Activated CD8-positive, alpha-beta memory T cell treated with anti-CD3 and anti-CD28 coated beads for 36 hours (primary cell): Measurements from ENCODE around the gene ZNF385B. TPM values are rescaled to one million over a fixed set of nuclear protein-coding genes. Genes with fewer than 3 reads are reported as not detected.

Experiments
- CTCF ChIA-PET: fragments of 350-600 bp; sonication (Branson Sonifier 250); formaldehyde crosslinking; loops from one replicate; lab custom pipeline; 2021; ENCODE audit warnings: antibody characterized with exemption; lab: Charles Lee
- POLR2A ChIA-PET: fragments of 350-600 bp; sonication (Branson Sonifier 250); formaldehyde crosslinking; loops from one replicate; lab custom pipeline; 2021; ENCODE audit warnings: antibody characterized with exemption; lab: Charles Lee
- total RNA-seq, 2 experiments: library from RNA; stranded (reverse); gene quantifications; one replicate each; pipeline ENCODE4 v1.2.3, GENCODE V29; 2021

ZNF385B gene
- total RNA-seq, 2 experiments from 2014 or later, result not detected

GRCh38 chr2:179539124-179539511, 322.3 kb downstream of the ZNF385B start:
- ChIA-PET POLR2A (no interaction called here), CTCF (no interaction called here)

DNA sequence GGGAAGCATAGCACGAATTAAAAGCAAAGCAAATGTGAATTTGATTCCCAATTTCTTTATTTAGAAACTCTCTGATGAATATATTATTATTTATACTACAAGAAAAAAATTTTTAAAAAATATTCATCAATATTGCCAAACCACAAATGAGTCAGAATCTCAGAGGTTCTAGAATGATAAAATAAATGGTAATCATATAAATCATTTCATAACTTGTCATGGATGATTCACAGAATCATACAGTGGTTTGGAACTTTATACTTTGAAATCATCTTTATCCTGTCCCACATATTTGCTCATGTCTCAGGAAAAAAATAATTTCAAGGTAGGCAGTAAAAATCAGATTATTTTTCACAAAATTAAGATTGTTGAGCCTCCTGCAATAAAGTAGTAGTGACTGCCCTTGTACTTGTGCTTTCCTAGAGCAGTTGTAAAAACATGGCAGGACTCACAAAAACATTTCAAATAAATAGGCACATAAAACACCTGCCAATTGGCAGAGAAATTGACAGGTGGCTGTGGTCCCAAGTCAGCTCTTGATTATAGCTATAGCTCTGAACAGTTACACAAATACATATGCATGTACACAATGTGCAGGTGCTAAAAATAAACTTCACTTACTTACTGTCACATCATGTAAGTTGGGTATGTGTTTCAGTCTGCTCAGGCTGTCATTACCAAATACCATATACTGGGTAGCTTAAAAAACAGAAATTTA, 322.8 kb downstream of the ZNF385B start:
- CTCF ChIA-PET, result no interaction called here
- POLR2A ChIA-PET, result no interaction called here

DNA sequence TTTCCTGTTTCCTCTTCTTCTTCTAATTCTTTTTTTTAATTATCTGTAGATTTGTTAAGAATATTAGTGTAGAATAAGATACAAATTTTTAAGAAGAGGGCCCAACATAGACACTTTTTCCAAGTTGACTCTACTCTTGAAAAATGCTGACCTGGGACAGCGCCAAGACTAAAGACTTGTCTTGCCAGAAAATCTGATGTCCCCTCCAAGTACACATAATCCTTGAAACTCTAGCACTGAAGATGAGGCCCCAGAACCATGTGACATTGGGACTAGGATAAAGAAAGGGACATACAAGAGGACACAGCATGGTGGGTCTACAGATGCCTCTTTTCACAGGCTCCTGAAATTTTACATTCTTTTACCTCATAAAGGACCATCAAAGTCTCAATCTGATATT, 325.2 kb downstream of the ZNF385B start:
- CTCF ChIA-PET, result no interaction called here
- POLR2A ChIA-PET, result no interaction called here

DNA sequence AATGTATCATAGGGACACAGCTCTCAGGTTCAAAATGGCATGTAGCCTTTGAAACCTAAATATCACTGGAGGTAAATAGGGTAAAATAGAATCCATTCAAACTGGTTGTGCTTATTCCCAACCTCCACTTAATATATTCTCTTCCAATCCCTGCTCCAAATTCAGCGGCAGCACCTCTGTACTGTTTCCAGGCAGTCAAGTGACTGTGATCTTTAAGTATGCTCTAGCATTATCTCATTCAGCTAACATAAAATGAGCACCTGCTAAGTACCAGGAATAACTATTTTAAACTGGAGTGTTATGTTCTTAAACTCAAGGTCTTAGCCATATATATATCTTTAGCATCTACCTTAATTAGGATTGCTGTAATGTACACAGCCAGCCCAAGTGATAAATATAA, 327.5 kb downstream of the ZNF385B start:
- ChIA-PET POLR2A (no interaction called here), CTCF (no interaction called here)

- POLR2A ChIA-PET, result no interaction called here
- CTCF ChIA-PET, result no interaction called here
Observed at GRCh38 chr2:179532863-179533278, 328.5 kb downstream of the ZNF385B start.

- CTCF ChIA-PET, result no interaction called here
- POLR2A ChIA-PET, result no interaction called here
Observed at GRCh38 chr2:179528576-179529069, 332.8 kb downstream of the ZNF385B start.

GRCh38 chr2:179525340-179525739, 336.1 kb downstream of the ZNF385B start:
- CTCF ChIA-PET, result no interaction called here
- POLR2A ChIA-PET, result no interaction called here

DNA sequence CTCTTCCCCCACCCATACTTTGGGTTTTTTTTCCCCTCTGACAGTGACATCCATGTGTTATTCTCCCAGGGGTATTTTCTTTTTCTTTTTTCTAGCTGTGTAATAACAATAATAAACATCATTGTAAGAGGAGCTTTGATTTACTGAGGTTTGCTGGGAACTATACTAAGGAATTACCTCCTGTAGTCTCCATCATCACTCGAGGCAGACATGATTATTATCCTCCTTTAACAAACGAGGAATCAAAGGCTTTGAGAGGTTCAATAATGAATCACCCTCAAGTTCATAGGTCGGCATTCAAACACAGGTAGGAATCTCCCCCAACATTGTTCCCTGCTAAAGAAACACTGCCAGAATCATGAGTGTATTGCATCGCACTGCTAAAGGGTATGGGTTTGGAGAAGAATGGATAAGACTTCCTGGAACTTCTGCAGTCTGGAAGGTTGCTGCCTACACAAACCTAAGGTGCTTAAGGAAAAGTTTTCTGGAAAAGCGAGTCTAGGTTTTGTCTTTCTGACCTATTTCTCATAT, 336.5 kb downstream of the ZNF385B start:
- ChIA-PET CTCF (no interaction called here), POLR2A (no interaction called here)

DNA sequence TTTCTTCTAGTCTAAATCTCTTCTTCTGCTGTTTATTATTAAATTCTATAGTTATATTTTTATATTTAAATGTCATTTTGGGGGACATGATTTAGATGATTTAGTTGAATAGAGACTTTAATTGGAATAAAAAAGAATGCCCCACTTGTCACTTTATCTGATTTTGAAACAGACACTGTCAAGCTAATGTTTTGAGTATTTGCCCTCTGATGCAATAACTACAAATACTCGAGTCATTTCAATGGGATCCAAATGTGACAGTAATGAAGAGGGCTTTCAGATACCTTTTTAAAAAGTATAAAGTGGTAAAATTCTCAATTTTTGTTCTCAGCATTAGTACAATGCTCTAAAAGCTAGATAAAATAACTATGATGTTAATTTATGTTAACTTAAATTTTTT, 339.5 kb downstream of the ZNF385B start:
- ChIA-PET CTCF (no interaction called here), POLR2A (no interaction called here)

DNA sequence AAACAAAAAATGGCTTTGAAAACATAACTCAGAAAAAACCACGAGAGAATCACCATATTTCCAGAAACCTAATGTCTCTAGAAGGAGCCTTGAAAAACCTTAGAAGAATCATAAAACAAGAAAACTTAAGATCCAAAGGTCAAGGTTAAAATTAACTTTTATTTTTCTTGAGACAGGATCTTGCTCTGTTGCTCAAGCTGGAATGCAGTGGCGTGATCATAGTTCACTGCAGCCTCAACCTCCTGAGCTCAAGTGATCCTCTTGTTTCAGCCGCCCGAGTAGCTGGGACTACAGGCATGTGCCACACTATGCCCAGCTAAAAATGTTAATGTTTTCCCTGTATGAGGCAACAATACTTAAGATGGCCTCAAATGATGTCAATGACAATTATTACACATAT, 342.6 kb downstream of the ZNF385B start:
- CTCF ChIA-PET, result no interaction called here
- POLR2A ChIA-PET, result no interaction called here

DNA sequence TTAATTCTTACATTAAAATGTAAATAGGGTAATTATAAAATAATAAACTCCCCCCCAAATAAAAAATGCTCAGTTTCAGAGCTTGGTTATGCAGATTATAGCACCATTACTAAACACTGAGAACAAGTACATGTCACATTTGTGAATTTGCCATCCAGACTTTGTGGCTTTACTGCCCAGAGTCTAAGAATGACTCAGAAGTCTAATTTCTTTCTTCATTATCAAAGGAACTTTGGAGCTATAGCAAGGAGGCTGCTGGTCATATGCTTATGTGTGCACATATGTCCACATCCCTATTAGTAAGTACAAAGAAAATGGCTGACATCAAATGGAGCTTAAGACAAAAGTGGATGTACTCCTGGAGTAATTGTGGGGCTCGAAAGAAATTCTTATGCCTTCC, 348.2 kb downstream of the ZNF385B start:
- ChIA-PET CTCF (no interaction called here), POLR2A (no interaction called here)

DNA sequence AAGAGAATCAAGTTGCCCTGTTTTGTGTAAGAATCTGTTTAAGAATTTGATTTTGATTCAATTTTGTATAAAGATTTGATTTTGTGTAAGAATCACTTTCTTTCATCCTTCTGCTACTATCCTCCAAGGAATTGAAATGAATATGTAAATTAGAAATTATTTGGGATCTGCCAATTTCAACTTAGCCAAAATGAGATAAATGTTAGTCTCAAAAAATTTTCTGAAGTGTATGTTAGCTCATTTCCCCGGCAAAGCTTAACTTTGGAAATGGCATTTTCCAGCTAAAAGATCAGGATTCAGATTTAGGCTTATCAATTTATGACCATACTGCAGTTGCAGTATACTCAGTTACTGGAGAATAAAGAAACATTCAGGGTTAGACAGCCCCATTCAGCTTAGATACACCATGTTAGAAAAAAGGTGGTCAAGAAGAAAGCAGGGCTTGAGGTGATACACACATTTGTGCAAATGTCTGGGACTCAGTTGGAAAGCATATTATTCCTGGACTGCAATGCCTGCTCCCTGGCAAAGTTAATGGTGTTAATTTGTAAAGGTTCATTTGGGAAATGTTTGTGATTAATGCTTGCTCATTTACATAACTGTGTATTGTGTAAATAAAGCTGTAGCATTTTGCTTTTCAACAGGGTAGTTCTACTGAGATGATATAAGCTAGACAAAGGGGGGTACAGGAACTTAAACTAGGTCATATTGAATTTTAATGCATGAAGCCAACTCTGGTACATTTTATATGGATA, 349.0 kb downstream of the ZNF385B start:
- ChIA-PET CTCF (no interaction called here), POLR2A (no interaction called here)

- ChIA-PET POLR2A (no interaction called here), CTCF (no interaction called here)
Observed at GRCh38 chr2:179511105-179511789, 350.2 kb downstream of the ZNF385B start.

DNA sequence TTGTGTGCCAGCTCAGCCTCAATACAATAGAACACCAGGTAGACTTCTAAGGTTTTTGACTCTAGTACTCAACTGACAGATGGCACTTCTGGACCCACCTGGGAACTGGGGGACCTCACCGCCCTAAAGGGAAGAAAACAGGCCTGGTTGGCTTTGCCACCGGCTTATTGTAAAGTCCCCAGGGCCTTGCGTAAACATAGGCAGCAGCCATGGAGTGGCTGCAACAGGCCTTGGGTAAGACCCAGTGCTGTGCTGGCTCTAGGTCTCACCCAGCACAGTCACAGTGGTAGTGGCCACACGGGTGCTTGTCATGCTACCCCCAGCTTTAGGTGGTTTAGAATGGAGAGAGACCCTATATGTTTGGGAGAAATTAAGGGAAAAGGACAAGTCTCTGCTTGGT, 366.1 kb downstream of the ZNF385B start:
- ChIA-PET CTCF (no interaction called here), POLR2A (no interaction called here)

- ChIA-PET CTCF (no interaction called here), POLR2A (no interaction called here)
Observed at GRCh38 chr2:179488563-179488962, 372.8 kb downstream of the ZNF385B start.

DNA sequence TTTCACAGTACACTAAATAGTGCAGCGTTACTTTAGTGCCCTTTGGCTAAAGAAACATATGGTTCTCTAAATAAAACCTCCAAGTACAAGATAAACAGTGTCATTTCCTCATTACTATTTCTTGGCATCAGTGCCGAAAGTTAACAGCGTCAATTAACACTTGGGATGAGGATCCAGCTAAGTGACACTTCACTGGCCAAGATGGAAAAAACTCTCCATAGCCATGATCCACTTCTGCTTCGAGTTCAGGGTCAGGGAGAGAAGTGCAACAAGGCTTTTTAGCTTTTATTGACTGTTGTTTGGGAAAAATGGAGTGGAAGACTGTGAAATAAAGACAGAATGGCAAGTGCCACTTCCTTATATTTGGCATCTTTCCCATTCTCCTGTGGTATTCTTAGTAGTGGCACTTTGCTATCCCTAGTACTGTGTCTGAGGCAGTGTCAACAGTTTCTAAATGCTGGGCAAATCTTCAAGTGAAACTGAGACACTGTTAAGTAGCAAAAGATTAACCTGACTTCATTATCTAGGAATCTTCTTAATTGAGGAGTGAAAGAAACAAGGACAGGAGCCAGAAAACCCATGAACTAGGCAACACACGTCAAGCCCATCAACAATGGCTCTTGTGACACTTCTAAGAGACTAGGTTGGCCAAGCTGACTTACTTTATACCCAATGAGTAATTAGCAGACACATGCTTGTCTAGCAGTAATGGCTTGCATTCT, 374.2 kb downstream of the ZNF385B start:
- ChIA-PET CTCF (no interaction called here), POLR2A (no interaction called here)

DNA sequence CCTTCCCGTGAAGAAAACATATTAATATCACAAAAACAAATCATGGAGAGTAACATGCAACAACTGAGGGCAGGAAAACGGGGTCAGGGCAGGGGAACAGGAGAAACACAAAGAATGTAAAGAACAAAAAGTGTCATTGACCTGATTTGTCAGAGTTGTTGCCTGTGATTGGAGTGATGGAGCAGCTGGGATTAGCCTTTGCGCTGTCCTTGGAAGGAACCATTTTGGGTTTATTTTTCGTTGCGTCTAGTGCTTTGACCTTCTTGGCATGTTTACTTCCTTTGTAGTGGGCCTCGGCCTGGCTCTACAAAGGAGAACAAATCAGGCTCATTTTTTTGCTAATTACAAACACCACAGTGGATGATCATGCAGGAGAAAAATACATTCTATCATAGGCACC, 378.3 kb downstream of the ZNF385B start:
- POLR2A ChIA-PET, result no interaction called here
- CTCF ChIA-PET, result no interaction called here

DNA sequence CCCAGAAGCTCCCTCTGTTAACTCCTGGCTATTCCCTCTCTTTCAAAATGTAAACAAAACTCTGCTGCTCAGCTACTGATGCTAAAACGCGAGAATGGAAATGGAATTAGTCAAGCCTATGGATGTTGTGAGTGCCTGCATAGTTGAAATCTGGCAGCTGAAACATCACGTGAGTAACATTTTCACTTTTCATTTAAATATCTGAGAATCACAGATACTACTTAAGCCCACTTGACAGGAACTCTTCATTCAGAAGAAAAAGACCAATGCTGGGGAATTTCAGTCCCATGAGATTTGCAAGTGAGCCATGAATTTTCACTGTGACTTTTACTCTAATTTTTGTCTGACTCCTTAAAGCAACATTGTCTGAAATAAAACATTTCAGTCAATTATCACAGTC, 381.5 kb downstream of the ZNF385B start:
- ChIA-PET CTCF (interaction anchor here (0.7 kb wide), 1 partner anchor 59 kb away, joined by 3 read pairs; no protein-coding TSS in a partner anchor), POLR2A (no interaction called here)

DNA sequence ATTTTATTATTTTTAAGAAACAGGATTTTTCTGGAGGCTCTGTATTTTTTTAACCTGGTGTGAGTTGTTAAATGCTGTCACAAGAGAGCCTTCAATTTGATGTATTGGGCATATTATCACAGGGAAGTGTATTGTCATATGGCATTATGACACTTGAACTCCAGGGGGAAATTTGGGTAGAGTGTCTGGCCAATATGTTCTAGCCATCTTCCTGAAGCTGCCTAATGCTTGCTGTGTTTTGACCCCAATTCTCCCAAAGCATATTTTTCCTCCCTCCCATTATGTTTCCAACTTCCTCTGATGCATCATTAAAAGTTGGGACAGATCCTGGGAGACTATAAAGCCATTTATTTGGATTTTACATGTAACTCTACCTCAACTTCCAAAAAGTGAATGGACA, 382.6 kb downstream of the ZNF385B start:
- POLR2A ChIA-PET, result no interaction called here
- CTCF ChIA-PET, result no interaction called here

DNA sequence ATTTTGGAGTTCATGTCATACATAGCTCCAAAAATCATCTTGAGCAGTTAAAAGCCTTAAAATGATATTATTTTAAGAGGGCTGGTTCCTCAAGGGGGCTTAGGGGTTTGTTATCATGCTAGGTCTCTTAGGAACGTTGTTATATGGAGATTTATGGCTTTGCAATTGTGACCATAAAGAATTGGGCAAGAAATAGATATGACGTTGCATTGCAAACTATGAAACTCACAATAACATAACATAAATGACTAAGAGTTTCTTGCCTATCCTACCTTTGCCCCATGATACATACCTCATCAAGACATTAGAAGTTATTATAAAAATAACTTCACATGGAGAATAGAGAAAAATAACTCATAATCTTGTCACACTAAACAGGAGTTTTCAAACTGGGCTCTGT, 390.4 kb downstream of the ZNF385B start:
- ChIA-PET CTCF (no interaction called here), POLR2A (no interaction called here)
